ENCODE data around the gene NEDD4.
A peak's percentile ranks its signal among the peaks of the same experiment; 100 is the strongest.
"Not testable (repeated sequence)": the region's sequence is repeated elsewhere in the genome, so short reads cannot be mapped to it uniquely, and the experiment has no call there.

NEDD4 gene

GRCh38 chr15:55993111-55993803 is at the start of gene NEDD4:
Gene NEDD4, minus strand, starts transcription at chr15:55993612. Its CDS starts 57 bp downstream, at chr15:55993555.
- peak; percentile 70 for DNase-seq (ENCODE audit: low read depth)

DNA sequence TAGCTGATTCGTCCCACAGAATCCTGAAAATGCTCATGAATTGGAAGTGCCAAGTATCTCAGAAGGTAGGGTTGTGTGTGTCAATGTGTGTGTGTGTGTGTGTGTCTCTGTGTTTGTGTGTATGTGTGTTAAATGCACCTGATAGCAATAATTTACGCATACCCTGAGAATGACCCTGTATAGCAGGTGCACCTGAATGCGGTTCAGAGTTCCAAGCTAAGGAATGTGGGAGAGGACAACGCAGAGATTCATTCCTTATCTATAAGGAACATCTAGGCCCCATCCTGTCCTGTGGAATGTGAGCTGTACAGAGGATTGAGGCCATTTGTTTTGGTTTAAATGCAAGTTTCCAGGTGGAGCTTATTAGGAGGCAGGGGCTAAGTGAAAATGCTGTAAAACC is 49.1 kb upstream of the NEDD4 start:
- DNase-seq (ENCODE audit: low read depth), result no peak

DNA sequence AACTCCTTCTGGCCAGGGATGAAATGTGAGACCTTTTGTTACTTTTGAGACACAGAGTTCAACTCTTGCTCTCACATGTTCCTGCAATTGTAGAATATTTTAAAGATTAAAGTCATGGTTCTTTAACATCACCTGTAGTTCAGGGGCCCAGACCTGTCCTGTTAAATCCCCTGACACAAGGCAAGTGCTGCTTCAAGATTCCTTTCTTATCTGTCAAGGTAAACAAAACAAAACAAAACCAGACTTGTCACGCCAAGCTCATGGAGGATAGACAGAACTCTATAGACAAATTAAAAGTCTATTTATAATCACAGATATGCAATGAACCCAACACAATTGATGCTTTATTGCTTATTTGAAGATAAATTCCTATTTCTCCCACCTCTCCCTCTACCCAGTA is 48.6 kb upstream of the NEDD4 start:
- no peak for DNase-seq (ENCODE audit: low read depth)

DNA sequence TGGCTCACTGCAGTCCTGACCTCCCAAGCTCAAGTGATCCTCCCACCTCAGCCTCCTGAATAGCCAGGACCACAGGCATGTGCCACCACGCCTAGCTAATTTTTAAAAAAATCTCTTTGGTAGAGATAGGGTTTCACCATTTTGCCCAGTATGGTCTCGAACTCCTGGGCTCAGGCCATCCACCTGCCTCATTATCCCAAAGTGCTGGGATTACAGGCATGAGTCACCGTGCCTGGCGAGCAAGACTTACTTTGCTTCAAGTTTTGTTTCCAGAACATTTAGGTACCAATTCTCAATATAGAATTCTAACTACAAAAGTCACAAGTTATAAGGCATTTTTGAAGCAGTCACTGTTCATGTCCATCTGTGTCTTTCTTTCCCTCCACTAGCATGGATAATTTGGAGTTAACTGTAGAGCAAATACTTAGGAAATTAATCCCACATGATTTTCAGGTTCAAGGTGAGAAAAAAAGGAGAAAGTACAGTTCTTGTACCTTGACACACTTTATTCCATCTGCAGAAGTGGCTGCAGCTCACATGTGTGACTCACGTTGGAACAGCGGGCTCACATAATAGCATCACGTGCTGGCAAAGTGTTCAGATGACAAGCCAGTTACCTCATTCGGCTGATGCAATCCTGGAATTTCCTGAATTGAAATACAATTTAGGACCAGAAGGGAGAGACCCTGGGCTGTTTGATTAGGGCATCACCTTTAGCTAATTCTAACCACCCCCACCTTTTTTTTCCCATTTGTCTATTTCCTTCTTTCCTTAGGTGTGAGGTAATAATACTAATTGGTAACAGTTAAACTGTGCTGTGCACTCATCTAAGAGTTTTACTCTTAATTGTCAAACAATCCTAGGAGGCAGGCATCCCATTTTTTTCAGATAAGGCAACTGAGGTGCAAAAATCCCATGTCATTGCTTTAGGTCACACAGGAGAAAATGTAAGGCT is 46.9 kb upstream of the NEDD4 start:
- no peak for DNase-seq (ENCODE audit: low read depth)

- DNase-seq (ENCODE audit: low read depth), result no peak
Observed at GRCh38 chr15:56038707-56039106, 45.3 kb upstream of the NEDD4 start.

DNA sequence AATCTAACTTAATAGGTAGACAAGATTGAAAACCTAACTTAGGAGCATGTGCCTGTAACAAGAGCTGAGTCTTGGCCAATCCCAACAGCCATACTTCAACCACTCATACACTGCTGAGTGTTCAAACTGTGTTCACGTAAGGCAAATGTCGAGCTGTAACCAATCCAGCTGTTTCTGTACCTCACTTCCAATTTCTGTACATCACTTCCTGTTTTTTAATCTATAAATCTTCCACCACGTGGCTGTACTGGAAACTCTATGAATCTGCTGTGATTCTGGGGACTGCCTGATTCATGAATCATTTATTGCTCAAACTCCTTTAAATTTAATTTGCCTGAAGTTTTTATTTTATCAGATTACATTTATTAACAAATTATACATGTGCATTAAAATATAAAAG is 44.6 kb upstream of the NEDD4 start:
- DNase-seq (ENCODE audit: low read depth), result no peak

GRCh38 chr15:56036546-56037067 is 43.2 kb upstream of the NEDD4 start:
- DNase-seq (ENCODE audit: low read depth), result no peak

DNA sequence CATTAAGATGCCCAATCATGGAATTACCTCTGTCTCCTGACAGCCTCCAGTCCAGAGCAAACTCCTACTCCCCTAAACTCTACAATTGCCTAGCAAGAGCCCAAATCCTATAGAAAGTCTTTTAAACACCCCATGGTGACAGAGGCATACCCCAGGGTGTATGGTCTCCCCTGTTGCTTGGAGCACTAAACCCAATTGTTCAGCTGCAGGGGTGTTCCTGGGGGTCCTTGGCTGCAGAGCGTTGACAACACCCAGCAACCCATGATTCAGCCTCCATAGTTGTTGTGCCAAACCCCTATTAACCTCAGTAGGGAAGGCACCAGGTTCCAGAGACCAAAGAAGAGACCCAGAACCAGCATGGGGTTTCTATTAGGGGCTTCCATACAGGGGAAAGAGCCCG is 41.8 kb upstream of the NEDD4 start:
- DNase-seq (ENCODE audit: low read depth), result no peak

DNA sequence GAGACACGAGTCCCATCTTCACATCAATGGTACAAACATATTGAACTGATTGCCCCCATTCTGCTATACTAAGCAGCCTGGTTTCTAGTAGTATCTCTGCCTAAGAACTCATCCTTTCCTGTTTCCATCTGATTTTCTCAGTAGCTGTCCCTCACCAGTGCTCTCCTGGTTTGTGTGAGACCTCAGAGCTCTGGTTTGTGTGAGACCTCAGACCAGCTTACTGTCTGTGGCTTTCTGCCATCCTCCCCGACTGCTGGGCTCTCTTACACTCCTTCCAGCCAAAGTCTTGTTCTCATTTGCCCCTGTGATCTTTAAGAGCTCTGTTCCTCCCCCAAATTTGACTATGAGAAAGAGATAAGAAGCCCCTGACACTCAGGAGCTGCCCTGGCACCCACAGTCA is 41.1 kb upstream of the NEDD4 start:
- DNase-seq (ENCODE audit: low read depth), result no peak

GRCh38 chr15:56032373-56032772 is 39.0 kb upstream of the NEDD4 start:
- no peak for DNase-seq (ENCODE audit: low read depth)

DNA sequence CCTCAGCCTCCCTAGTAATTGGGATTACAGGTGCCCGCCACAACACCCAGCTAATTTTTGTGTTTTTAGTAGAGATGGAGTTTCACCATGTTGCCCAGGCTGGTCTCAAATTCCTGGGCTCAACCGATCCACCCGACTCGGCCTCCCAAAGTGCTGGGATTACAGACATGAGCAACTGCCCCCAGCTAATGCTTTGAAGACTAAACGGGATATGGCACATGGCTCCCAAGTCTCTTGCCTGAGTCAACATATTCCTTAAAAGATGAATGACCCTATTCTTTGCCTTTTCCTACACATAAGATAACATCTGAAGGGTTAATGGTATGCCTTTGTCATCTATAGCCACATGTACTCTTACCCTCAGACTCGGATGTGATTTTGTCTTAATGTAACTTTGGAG is 38.4 kb upstream of the NEDD4 start:
- DNase-seq (ENCODE audit: low read depth), result no peak

GRCh38 chr15:56031402-56031801 is 38.0 kb upstream of the NEDD4 start:
- no peak for DNase-seq (ENCODE audit: low read depth)

GRCh38 chr15:56028430-56028829 is 35.0 kb upstream of the NEDD4 start:
- DNase-seq (ENCODE audit: low read depth), result no peak

DNA sequence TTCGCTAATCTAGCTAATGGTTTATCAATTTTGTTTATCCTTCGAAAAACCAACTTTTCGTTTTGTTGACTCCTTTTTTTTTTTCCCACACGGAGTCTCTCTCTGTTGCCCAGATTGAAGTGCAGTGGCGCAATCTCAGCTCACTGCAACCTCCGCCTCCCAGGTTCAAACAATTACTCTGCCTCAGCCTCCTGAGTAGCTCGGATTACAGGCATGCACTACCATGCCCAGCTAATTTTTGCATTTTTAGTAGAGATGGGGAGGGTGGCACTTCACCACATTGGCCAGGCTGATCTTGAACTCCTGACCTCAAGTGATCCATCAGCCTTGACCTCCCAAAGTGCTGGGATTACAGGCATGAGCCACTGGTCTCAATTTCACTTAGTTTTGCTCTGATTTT is 29.7 kb upstream of the NEDD4 start:
- not testable (repeated sequence) for DNase-seq (ENCODE audit: low read depth)

GRCh38 chr15:56019819-56020486 is 26.5 kb upstream of the NEDD4 start:
- DNase-seq (ENCODE audit: low read depth), result no peak

DNA sequence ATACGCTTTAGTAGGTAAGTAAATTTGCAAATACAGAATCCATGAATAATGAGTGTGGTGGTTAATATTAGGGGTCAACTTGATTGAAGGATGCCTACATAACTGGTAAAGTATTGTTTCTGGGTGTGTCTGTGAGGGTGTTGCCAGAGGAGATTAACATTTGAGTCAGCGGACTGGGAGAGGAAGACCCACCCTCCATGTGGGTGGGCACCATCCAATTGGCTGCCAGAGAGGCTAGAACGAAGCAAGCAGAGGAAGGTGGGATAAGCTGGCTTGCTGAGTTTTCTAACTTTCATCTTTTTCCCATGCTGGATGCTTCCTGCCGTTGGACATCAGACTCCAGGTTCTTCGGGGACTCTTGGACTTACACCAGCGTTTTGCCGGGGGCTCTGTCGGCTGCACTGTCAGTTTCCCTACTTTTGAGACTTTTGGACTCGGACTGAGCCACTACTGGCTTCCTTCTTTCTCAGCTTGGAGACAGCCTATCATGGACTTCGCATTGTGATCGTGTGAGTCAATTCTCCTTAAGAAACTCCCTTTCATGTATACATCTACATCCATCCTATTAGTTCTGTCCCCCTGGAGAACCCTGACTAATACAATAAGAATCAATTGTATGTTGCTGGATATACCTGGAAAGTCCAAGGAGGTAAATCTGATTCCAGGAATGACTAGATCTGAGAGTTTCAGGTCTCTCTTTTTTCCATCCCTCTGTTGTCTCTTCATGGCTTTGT is 25.8 kb upstream of the NEDD4 start:
- DNase-seq (ENCODE audit: low read depth), result no peak

GRCh38 chr15:56017920-56018319 is 24.5 kb upstream of the NEDD4 start:
- no peak for DNase-seq (ENCODE audit: low read depth)

DNA sequence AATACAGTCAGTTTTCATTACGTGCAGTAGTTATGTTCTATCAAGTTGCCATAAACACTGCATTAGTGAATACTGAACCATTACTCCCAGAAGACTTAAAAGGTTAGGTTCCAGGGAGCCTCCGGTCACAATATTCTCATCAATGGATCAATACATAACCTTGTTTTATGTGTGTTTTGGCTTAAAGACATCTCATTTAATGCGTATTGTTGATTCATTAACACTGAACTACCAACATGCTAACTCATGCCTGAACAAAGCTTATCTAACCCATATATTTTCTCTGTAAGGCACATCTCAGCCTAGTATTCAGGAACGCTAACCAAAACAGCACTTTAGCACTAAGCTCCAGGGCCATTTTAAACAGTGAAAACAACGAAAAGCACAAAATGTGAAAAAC is 24.1 kb upstream of the NEDD4 start:
- no peak for DNase-seq (ENCODE audit: low read depth)

DNA sequence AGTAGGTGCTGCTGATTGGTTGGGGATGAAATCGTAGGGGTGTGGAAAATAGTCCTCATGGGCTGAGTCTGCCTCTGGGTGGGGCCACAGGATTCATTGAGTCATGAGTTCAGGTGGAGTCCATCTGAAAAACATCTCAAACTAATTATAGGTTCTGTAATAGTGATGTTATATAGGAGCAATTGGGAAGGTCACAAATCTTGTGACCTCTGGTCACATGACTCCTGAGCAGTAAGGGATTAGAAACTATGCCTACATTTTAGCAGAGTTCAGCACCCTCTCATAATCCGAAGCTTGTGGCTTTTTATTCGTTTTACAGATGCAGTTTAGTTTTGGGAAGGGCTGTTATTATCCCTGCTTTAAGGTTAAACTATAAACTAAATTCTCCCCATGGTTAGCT is 22.9 kb upstream of the NEDD4 start:
- DNase-seq (ENCODE audit: low read depth), result no peak

GRCh38 chr15:56014677-56015076 is 21.3 kb upstream of the NEDD4 start:
- DNase-seq (ENCODE audit: low read depth), result no peak

- DNase-seq (ENCODE audit: low read depth), result not testable (repeated sequence)
Observed at GRCh38 chr15:56007053-56007452, 13.6 kb upstream of the NEDD4 start.

GRCh38 chr15:56006371-56006770 is 13.0 kb upstream of the NEDD4 start:
- not testable (repeated sequence) for DNase-seq (ENCODE audit: low read depth)

All from activated T-cell treated with anti-CD3 and anti-CD28 coated beads for 24 hours (primary cell).